Right lobe of liver (tissue), 6 donors: ENCODE measurements around the gene STKLD1. TPM values are rescaled to one million over a fixed set of nuclear protein-coding genes. Genes with fewer than 3 reads are reported as not detected.
A peak's percentile ranks its signal among the peaks of the same experiment; 100 is the strongest.

Experiments used
- ATAC-seq, 4 donors: fragments of 200-7000 bp; cut with Tn5 transposase; one replicate each; pipeline ENCODE4 v1.9.1; 2020; ENCODE audit warnings: mild to moderate bottlenecking in 4 of 4, moderate library complexity in 4 of 4
- DNase-seq, 3 donors: peaks; one replicate each; pipeline ENCODE4 v3.0.0-alpha.2; 2020
- H3K27ac ChIP-seq, 3 donors: fragments of 200-600 bp; one replicate each; pipeline ENCODE4 v1.8.0; 2022
- H3K27me3 ChIP-seq, 2 donors: fragments of 200-600 bp; one replicate each; pipeline ENCODE4 v1.8.0; 2022
- H3K36me3 ChIP-seq, 4 donors: fragments of 200-600 bp; sonication (generic) in 1 of 4; one replicate each; pipeline versions ENCODE4 v1.5.1 to v1.8.0; 2017 to 2022; ENCODE audit warnings: control low read depth in 1 of 4
- H3K4me1 ChIP-seq, 4 donors: fragments of 200-600 bp; sonication (generic) in 1 of 4; one replicate each; pipeline versions ENCODE4 v1.5.1 to v1.8.0; 2017 to 2022; ENCODE audit warnings: control low read depth in 1 of 4
- H3K4me3 ChIP-seq, 3 donors: fragments of 200-600 bp; one replicate each; pipeline ENCODE4 v1.8.0; 2022
- H3K9me3 ChIP-seq, 4 donors: fragments of 200-600 bp; sonication (generic) in 1 of 4; one replicate each; pipeline versions ENCODE4 v1.5.1 to v1.8.0; 2017 to 2022; ENCODE audit warnings: control low read depth in 1 of 4
- POLR2A ChIP-seq: fragments of 450-650 bp; IDR thresholded peaks from one replicate; pipeline ENCODE4 v1.6.1; 2017; ENCODE audit warnings: antibody characterized with exemption, mild to moderate bottlenecking
- WGBS: methylation state at CpG from one replicate; pipeline ENCODE4 v1.1.6; 2018; ENCODE audit warnings: low coverage, low lambda C conversion rate; ENCODE audit not compliant: insufficient coverage; ENCODE audit errors: missing lambda C conversion rate; 5-methylcytosine and 5-hydroxymethylcytosine counted together
- intact Hi-C, 2 donors: fragments of 100-400 bp; cut with DNase I; formaldehyde crosslinking; loops; one replicate each; pipeline versions ENCODE4 v1.11.2 to v1.14.1; 2022
- total RNA-seq, 6 experiments: library from RNA; depleted of rRNA in 2 of 6; stranded (reverse); fragments of >200 nt in 2 of 6; fragmentation: NEBNext Ultra II Directional in 3 of 6; extraction: Animal tissue kit (Norgen Biotek cat#: 25700) in 3 of 6; gene quantifications; one replicate each; pipeline versions ENCODE4 v1.1.0 to v1.2.4, GENCODE V29; 2016 to 2023
- TF ChIP-seq, protein P1 (sequence below), 4 donors: fragments of 200-600 bp in 3 of 4; fragments of 450-650 bp in 1 of 4; IDR thresholded peaks; one replicate each; pipeline versions ENCODE4 v1.5.1 to v1.8.0; 2016 to 2022; ENCODE audit warnings: antibody characterized with exemption in 4 of 4, mild to moderate bottlenecking in 2 of 4
- donor health status: DM: no; HTN: yes; CAD: no.
- donor health status: DM: no; HTN: no; CAD: no.
- donor health status: DM: no; HTN: no; CAD: no.
- donor health status: DM: no; HTN: yes; CAD: no.
- donor health status: DM: no; HTN: yes; CAD: no.

The STKLD1 gene
- total RNA-seq, 6 experiments from 2014 or later: 0.43 to 2.6 (median 0.81) TPM; not detected in 1

DNA sequence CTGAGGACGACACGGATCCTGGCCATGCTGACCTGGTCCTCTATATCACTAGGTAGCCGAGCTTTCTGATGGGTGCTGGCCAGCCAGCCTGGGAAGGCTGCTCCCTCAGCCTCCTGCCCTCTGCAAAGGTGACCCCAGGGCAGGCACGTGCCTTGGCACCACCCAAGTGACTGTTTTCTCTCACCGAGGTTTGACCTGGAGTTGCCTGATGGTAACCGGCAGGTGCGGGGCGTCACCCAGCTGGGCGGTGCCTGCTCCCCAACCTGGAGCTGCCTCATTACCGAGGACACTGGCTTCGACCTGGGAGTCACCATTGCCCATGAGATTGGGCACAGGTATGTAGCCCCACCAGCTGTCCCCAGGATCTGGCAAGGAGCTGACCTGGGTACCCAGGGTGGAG lies 49.8 kb downstream of the STKLD1 start:
- H3K27ac ChIP-seq: no peak overlapping the region
- no peaks in the 10 kb centered on the region for H3K9me3 ChIP-seq
- ATAC-seq (no peak), DNase-seq (no peak)
- 80% methylated on average over 1 of the region's 11 CpGs for WGBS
- peaks cover 0 to 7% (median 0%) of the 10 kb centered on the region in 4 donors for H3K4me1 ChIP-seq
- TF ChIP-seq POLR2A: no peak
- TF ChIP-seq, protein P1, sequence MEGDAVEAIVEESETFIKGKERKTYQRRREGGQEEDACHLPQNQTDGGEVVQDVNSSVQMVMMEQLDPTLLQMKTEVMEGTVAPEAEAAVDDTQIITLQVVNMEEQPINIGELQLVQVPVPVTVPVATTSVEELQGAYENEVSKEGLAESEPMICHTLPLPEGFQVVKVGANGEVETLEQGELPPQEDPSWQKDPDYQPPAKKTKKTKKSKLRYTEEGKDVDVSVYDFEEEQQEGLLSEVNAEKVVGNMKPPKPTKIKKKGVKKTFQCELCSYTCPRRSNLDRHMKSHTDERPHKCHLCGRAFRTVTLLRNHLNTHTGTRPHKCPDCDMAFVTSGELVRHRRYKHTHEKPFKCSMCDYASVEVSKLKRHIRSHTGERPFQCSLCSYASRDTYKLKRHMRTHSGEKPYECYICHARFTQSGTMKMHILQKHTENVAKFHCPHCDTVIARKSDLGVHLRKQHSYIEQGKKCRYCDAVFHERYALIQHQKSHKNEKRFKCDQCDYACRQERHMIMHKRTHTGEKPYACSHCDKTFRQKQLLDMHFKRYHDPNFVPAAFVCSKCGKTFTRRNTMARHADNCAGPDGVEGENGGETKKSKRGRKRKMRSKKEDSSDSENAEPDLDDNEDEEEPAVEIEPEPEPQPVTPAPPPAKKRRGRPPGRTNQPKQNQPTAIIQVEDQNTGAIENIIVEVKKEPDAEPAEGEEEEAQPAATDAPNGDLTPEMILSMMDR (IDR thresholded peaks at IDR 0.05): no peak
- no peaks in the 10 kb centered on the region for H3K27me3 ChIP-seq
- H3K4me3 ChIP-seq: no peak overlapping the region
- intact Hi-C loops: no loop called here
- H3K36me3 ChIP-seq: no peaks in the 10 kb centered on the region

DNA sequence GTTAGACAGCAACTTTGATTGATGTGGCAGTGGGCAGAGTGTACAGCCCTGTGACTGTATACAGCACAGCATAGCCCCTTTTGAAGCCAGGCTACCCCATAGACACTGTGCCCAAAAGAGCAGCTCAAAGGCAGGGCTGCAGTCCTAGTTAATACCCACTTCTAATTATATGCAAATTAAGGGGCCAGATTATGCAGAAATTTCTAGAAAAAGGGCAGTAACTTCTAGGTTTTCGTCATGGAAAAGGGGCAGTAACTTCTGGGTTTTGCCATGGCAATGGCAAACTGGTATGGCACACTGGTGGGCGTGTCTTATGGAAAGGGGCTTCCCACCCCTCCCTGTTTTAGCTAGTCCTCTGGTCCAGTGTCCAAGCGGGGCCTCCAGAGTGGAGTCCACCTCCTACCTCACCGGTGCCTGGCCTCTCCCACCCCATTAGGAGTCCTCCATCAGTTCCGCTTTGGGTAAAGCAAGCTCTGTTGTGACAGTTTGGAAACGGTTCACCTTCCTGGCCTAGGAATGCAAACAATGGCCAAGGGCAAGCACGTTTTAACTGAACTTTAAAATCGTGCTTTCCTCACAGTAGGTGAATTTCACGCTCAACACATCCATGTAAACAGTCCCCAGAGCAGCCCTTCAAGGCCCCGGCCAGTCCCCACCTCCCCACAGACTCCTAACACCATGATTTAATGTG lies 51.6 kb downstream of the STKLD1 start:
- WGBS: 27% methylated on average over 6 of the region's 10 CpGs
- Histone ChIP-seq H3K4me1 (peaks cover 0 to 7% (median 0%) of the 10 kb centered on the region in 4 donors), H3K9me3 (no peaks in the 10 kb centered on the region), H3K36me3 (no peaks in the 10 kb centered on the region), H3K27me3 (no peaks in the 10 kb centered on the region), H3K4me3 (peak overlapping the region in 1 of 3 donors; percentile 35), H3K27ac (no peak overlapping the region)
- TF ChIP-seq, protein P1 (IDR thresholded peaks at IDR 0.05): no peak
- no peak for TF ChIP-seq POLR2A
- ATAC-seq (peak in 1 of 4 donors; percentile 19), DNase-seq (no peak)
- intact Hi-C loops: no loop called here

DNA sequence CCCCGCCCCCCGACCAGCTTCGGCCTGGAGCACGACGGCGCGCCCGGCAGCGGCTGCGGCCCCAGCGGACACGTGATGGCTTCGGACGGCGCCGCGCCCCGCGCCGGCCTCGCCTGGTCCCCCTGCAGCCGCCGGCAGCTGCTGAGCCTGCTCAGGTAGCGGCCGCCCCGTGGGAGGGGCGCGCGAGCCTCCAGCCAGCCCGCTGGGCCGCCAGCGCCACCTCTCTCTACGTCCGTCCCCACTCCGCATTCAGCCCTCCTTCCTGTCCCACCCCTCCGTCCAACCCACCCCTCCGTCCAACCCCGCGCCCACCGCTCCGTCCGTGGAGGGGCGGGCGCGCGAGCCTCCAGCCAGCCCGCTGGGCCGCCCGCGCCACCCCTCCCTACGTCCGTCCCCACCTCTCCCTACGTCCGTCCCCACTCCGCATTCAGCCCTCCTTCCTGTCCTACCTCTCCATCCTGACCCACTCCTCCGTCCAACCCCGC lies 52.5 kb downstream of the STKLD1 start:
- ATAC-seq (peak; percentile 33 to 56 (median 50)), DNase-seq (no peak)
- no peak for TF ChIP-seq POLR2A
- TF ChIP-seq, protein P1 (IDR thresholded peaks at IDR 0.05): no peak
- Histone ChIP-seq H3K4me1 (peaks cover 0 to 7% (median 0%) of the 10 kb centered on the region in 4 donors), H3K4me3 (peak overlapping the region in 2 of 3 donors; percentile 14 to 35), H3K36me3 (no peaks in the 10 kb centered on the region), H3K27me3 (no peaks in the 10 kb centered on the region), H3K27ac (no peak overlapping the region), H3K9me3 (no peaks in the 10 kb centered on the region)
- 8% methylated on average over 13 of the region's 57 CpGs for WGBS
- intact Hi-C loops: no loop called here

DNA sequence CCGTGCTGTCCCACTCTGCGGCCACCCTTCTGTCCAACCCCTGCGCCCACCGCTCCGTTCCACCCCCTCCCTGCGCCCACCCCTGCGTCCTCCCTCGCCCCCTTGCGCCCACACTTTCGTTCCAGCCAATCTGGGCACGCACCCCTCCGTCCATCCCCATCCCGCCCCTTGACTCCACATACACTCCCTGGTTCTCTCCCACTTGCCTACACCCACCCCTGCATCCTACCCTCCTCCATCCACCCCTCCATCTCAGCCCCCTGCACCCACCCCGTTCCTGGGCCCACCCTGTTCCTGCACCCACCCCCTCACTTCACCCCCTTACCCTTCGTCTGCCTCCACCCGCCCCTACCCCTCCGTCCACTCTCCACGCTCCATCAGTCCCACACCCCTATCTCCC lies 53.0 kb downstream of the STKLD1 start:
- TF ChIP-seq POLR2A: no peak
- TF ChIP-seq, protein P1 (IDR thresholded peaks at IDR 0.05): no peak
- intact Hi-C loops: no loop called here
- Histone ChIP-seq H3K27me3 (no peaks in the 10 kb centered on the region), H3K9me3 (no peaks in the 10 kb centered on the region), H3K27ac (no peak overlapping the region), H3K4me1 (peaks cover 0 to 7% (median 0%) of the 10 kb centered on the region in 4 donors), H3K36me3 (no peaks in the 10 kb centered on the region), H3K4me3 (no peak overlapping the region)
- DNase-seq (no peak), ATAC-seq (no peak)
- WGBS: 28% methylated on average over 18 of the region's 18 CpGs
